Measurements from ENCODE around the gene LMO7.
A peak's percentile ranks its signal among the peaks of the same experiment; 100 is the strongest.
"Not testable (repeated sequence)": the region's sequence is repeated elsewhere in the genome, so short reads cannot be mapped to it uniquely, and the experiment has no call there.

Gene LMO7

GRCh38 chr13:75694722-75695121, 58.6 kb downstream of the LMO7 start:
- no peak for TF ChIP-seq POLR2AphosphoS5 (IDR thresholded peaks at IDR 0.05; ENCODE audit: low read depth)
- Histone ChIP-seq H3K27me3 (ENCODE audit: insufficient read depth, poor library complexity, severe bottlenecking) (no peaks in the 10 kb centered on the region), H3K4me3 (replicated peaks; ENCODE audit: insufficient read depth, low read length) (no peak overlapping the region), H3K27ac (replicated peaks) (no peak overlapping the region)
- no peak for DNase-seq (ENCODE audit: low read depth in 1 of 2, low spot score in 1 of 2)

DNA sequence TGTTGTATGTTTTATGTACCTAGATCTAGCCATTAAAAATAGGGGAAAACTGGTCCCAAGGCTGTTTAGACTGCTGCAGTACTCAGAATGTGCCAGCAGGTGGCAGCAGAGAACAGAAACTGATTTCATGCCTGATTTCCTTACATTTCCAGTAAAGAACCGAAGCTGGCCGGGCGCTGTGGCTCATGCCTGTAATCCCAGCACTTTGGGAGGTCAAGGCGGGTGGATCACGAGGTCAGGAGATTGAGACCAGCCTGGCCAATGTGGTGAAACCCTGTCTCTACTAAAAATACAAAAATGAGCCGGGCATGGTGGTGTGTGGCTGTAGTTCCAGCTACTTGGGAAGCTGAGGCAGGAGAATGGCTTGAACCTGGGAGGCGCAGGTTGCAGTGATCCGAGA, 59.8 kb downstream of the LMO7 start:
- H3K27ac ChIP-seq (replicated peaks); H3K27me3 ChIP-seq (ENCODE audit: insufficient read depth, poor library complexity, severe bottlenecking); H3K4me3 ChIP-seq (replicated peaks; ENCODE audit: insufficient read depth, low read length): not testable (repeated sequence)
- peak in 1 of 2 experiments; percentile 75 for DNase-seq (ENCODE audit: low read depth in 1 of 2, low spot score in 1 of 2)
- peak; percentile 91 for TF ChIP-seq CTCF (IDR thresholded peaks at IDR 0.05; ENCODE audit: insufficient read depth, low read length)

DNA sequence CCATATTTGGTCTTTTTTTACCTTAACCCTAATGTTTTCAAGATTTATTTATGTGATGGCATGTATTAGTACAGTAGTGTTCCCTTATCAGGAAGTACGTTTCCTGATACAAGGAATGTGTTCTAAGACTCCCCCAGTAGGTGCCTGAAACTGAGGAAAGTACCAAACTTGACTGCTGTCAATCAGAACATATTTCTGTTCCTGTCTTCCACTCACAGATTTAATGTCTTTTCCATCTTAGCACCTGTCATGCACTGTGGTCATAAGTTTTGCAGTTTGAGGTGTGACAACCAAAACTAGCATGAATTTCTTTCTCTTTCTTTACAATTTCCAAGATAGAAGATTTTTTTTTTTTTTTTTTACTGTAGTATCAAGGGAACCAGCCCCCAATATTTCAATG, 62.9 kb downstream of the LMO7 start:
- DNase-seq (ENCODE audit: low read depth in 1 of 2, low spot score in 1 of 2) = no peak
- no peak overlapping the region for H3K27ac ChIP-seq (replicated peaks)
- no peak for TF ChIP-seq SPI1 (IDR thresholded peaks at IDR 0.05; ENCODE audit: borderline replicate concordance, low read depth)
- no peak for TF ChIP-seq REST (IDR thresholded peaks at IDR 0.05; ENCODE audit: insufficient replicate concordance, low read depth)
- TF ChIP-seq CTCF (IDR thresholded peaks at IDR 0.05; ENCODE audit: insufficient read depth, low read length) = no peak
- no peak for TF ChIP-seq GABPA (IDR thresholded peaks at IDR 0.05; ENCODE audit: low read depth)
- no peak for TF ChIP-seq POLR2AphosphoS5 (IDR thresholded peaks at IDR 0.05; ENCODE audit: low read depth)
- no peaks in the 10 kb centered on the region for H3K27me3 ChIP-seq (ENCODE audit: insufficient read depth, poor library complexity, severe bottlenecking)
- H3K4me3 ChIP-seq (replicated peaks; ENCODE audit: insufficient read depth, low read length) = no peak overlapping the region

DNA sequence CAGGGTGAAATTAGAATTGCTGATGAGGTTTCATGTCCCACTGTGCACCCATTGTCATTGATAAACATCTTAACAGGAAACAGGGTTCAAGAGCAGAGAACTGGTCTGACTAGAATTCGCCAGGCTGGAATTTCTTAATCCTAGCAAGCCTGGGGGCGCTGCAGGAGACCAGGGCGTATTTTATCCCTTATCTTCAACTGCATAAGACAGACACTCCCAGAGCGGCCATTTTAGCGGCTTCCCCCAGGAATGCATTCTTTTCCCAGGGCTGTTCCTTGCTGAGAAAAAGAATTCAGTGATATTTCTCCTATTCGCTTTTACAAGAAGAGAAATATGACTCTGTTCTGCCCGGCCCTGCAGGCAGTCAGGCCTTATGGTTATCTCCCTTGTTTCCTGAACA, 63.6 kb downstream of the LMO7 start:
- H3K27me3 ChIP-seq (ENCODE audit: insufficient read depth, poor library complexity, severe bottlenecking); H3K4me3 ChIP-seq (replicated peaks; ENCODE audit: insufficient read depth, low read length); DNase-seq (ENCODE audit: low read depth in 1 of 2, low spot score in 1 of 2); H3K27ac ChIP-seq (replicated peaks): not testable (repeated sequence)

- DNase-seq (ENCODE audit: low read depth in 1 of 2, low spot score in 1 of 2) = no peak
- Histone ChIP-seq H3K4me3 (replicated peaks; ENCODE audit: insufficient read depth, low read length) (no peak overlapping the region), H3K27ac (replicated peaks) (no peak overlapping the region), H3K27me3 (ENCODE audit: insufficient read depth, poor library complexity, severe bottlenecking) (no peaks in the 10 kb centered on the region)
- TF ChIP-seq SPI1 (IDR thresholded peaks at IDR 0.05; ENCODE audit: borderline replicate concordance, low read depth) (no peak), POLR2AphosphoS5 (IDR thresholded peaks at IDR 0.05; ENCODE audit: low read depth) (no peak), REST (IDR thresholded peaks at IDR 0.05; ENCODE audit: insufficient replicate concordance, low read depth) (no peak), GABPA (IDR thresholded peaks at IDR 0.05; ENCODE audit: low read depth) (no peak), CTCF (IDR thresholded peaks at IDR 0.05; ENCODE audit: insufficient read depth, low read length) (no peak)
Measured at GRCh38 chr13:75700552-75700951, 64.4 kb downstream of the LMO7 start.
